Neural progenitor cell (in vitro differentiated cells): ENCODE data around the gene RNU2-63P.

ENCODE experiments used
- EZH2 ChIP-seq: fragments of 200-600 bp; sonication (generic); IDR thresholded peaks from 2 replicates; pipeline ENCODE4 v1.6.1; 2017; ENCODE audit warnings: antibody characterized with exemption, mild to moderate bottlenecking, moderate library complexity
- EZH2phosphoT487 ChIP-seq: fragments of 200-600 bp; sonication (generic); IDR thresholded peaks from 2 replicates; pipeline ENCODE4 v1.6.1; 2017; ENCODE audit warnings: antibody characterized with exemption
- TF ChIP-seq, protein P1 (sequence below): fragments of 200-600 bp; sonication (generic); IDR thresholded peaks from 2 replicates; pipeline ENCODE4 v1.5.1; 2017; ENCODE audit warnings: antibody characterized with exemption, mild to moderate bottlenecking

DNA sequence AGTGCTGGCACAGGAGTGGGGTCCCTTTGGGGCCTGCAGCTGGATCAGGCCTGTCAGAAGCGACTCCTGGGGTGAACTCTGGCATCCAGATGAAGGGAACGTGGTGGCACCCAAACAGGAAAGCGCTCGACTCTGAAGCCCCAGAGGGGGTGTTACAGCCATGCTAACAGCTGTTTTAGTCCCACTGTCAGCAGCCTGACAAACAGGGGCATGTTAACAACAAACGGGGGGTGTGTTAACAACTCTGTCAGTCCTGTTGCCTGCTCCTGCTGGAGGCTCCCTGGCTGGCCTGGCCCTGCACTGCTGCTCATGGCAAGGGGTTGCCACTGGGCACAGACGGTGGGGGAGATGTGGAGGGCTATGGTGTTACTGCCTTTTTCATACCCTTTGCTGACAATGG is 2.6 kb upstream of the RNU2-63P start:
- TF ChIP-seq, protein P1, sequence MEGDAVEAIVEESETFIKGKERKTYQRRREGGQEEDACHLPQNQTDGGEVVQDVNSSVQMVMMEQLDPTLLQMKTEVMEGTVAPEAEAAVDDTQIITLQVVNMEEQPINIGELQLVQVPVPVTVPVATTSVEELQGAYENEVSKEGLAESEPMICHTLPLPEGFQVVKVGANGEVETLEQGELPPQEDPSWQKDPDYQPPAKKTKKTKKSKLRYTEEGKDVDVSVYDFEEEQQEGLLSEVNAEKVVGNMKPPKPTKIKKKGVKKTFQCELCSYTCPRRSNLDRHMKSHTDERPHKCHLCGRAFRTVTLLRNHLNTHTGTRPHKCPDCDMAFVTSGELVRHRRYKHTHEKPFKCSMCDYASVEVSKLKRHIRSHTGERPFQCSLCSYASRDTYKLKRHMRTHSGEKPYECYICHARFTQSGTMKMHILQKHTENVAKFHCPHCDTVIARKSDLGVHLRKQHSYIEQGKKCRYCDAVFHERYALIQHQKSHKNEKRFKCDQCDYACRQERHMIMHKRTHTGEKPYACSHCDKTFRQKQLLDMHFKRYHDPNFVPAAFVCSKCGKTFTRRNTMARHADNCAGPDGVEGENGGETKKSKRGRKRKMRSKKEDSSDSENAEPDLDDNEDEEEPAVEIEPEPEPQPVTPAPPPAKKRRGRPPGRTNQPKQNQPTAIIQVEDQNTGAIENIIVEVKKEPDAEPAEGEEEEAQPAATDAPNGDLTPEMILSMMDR, result no peak
- TF ChIP-seq EZH2phosphoT487 (no peak), EZH2 (no peak)
